Coronary artery (tissue), 2 donors: ENCODE results near the gene KRTAP6-1.

ENCODE experiments used
- DNase-seq: peaks from one replicate; pipeline ENCODE4 v3.0.0-alpha.2; 2017; ENCODE audit warnings: low spot score
- H3K27ac ChIP-seq, 2 donors: fragments of 200-600 bp; sonication (generic); one replicate each; pipeline ENCODE4 v1.5.1; 2016 to 2019
- H3K4me3 ChIP-seq: fragments of 200-600 bp; sonication (generic); 2 replicates; pipeline ENCODE4 v1.5.1; 2016; ENCODE audit warnings: mild to moderate bottlenecking, moderate library complexity
- CTCF ChIP-seq: fragments of 200-600 bp; sonication (generic); IDR thresholded peaks from one replicate; pipeline ENCODE4 v1.5.1; 2019; ENCODE audit warnings: antibody characterized with exemption

Gene KRTAP6-1

GRCh38 chr21:30613836-30614235 is at the start of gene KRTAP6-1:
Gene KRTAP6-1 (minus strand): TSS chr21:30613930. CDS start chr21:30613904, 26 bp downstream.
- Histone ChIP-seq H3K27ac (no peak within 1 kb of the TSS), H3K4me3 (no peak within 1 kb of the TSS)
- TF ChIP-seq CTCF = no peak
- DNase-seq = no peak

GRCh38 chr21:30652891-30653290 is 39.2 kb upstream of the KRTAP6-1 start:
- no peak for TF ChIP-seq CTCF
- Histone ChIP-seq H3K4me3 (no peak overlapping the region), H3K27ac (no peak overlapping the region)
- no peak for DNase-seq

GRCh38 chr21:30646904-30647414 is 33.2 kb upstream of the KRTAP6-1 start:
- no peak for TF ChIP-seq CTCF
- DNase-seq = no peak
- Histone ChIP-seq H3K4me3 (no peak overlapping the region), H3K27ac (no peak overlapping the region)

- Histone ChIP-seq H3K4me3 (no peak within 1 kb of the TSS), H3K27ac (no peak within 1 kb of the TSS)
- TF ChIP-seq CTCF = no peak
- DNase-seq = no peak
Measured at GRCh38 chr21:30642564-30642963, 28.8 kb upstream of the KRTAP6-1 start, which contains the start of gene KRTAP20-3. Gene KRTAP20-3 (plus strand): TSS chr21:30642864.

- no peak for DNase-seq
- no peak overlapping the region for H3K4me3 ChIP-seq
- TF ChIP-seq CTCF = no peak
- no peak overlapping the region for H3K27ac ChIP-seq
Measured at GRCh38 chr21:30638686-30639085, 25.0 kb upstream of the KRTAP6-1 start.

- no peak within 1 kb of the TSS for H3K27ac ChIP-seq
- no peak within 1 kb of the TSS for H3K4me3 ChIP-seq
- no peak for TF ChIP-seq CTCF
- no peak for DNase-seq
Measured at GRCh38 chr21:30634906-30635305, 21.2 kb upstream of the KRTAP6-1 start, which contains the start of gene KRTAP20-2. Gene KRTAP20-2 (plus strand): TSS chr21:30635206. CDS start chr21:30635264, 58 bp downstream.

- no peak for TF ChIP-seq CTCF
- Histone ChIP-seq H3K4me3 (no peak overlapping the region), H3K27ac (no peak overlapping the region)
- no peak for DNase-seq
Measured at GRCh38 chr21:30629200-30629599, 15.5 kb upstream of the KRTAP6-1 start.
